SJCRH30 (cell line): ENCODE data around the gene DNAJB6. TPM values are rescaled to one million over a fixed set of nuclear protein-coding genes. Genes with fewer than 3 reads are reported as not detected.
A peak's percentile ranks its signal among the peaks of the same experiment; 100 is the strongest.

ENCODE experiments used
- DNase-seq, 2 experiments: peaks; one replicate each; pipeline ENCODE4 v3.0.0-alpha.2; 2015 to 2020
- H3K27ac ChIP-seq: fragments of 250-450 bp; sonication (Bioruptor Pico); 2 replicates; pipeline ENCODE4 v1.5.1; 2020; ENCODE audit warnings: mild to moderate bottlenecking, moderate library complexity
- H3K27me3 ChIP-seq: fragments of 250-450 bp; sonication (Bioruptor Pico); 2 replicates; pipeline ENCODE4 v1.5.1; 2020; ENCODE audit warnings: mild to moderate bottlenecking, moderate library complexity
- H3K36me3 ChIP-seq: fragments of 250-450 bp; sonication (Bioruptor Pico); 2 replicates; pipeline ENCODE4 v1.5.1; 2020; ENCODE audit warnings: mild to moderate bottlenecking, moderate library complexity
- H3K4me1 ChIP-seq: fragments of 250-450 bp; sonication (Bioruptor Pico); 2 replicates; pipeline ENCODE4 v1.5.1; 2020; ENCODE audit warnings: mild to moderate bottlenecking, moderate library complexity
- H3K4me3 ChIP-seq: fragments of 250-450 bp; sonication (Bioruptor Pico); 2 replicates; pipeline ENCODE4 v1.5.1; 2020; ENCODE audit warnings: mild to moderate bottlenecking, moderate library complexity
- H3K9me3 ChIP-seq: fragments of 250-450 bp; sonication (Bioruptor Pico); replicated peaks from 2 replicates; pipeline ENCODE4 v1.5.1; 2020; ENCODE audit warnings: mild to moderate bottlenecking, moderate library complexity
- total RNA-seq: library from RNA; depleted of rRNA; stranded (reverse); fragments of >200 nt; shearing (Covaris generic); gene quantifications from 2 replicates; pipeline ENCODE4 v1.2.3, GENCODE V29; 2014; rRNA removed

DNAJB6 gene
- total RNA-seq: 107 and 121 TPM in 2 replicates

GRCh38 chr7:157336383-157337315 lies at the start of gene DNAJB6:
DNAJB6 (plus strand) TSS chr7:157337004; CDS start chr7:157358573, 21,569 bp downstream.
- Histone ChIP-seq H3K27me3 (no peaks in the 10 kb centered on the region), H3K4me1 (peaks cover 9% of the 10 kb centered on the region), H3K27ac (peak within 1 kb of the TSS; percentile 71), H3K36me3 (peaks cover 9% of the 10 kb centered on the region), H3K9me3 (no peaks in the 10 kb centered on the region), H3K4me3 (peak within 1 kb of the TSS; percentile 92)
- peak; percentile 93 to 95 for DNase-seq

GRCh38 chr7:157291404-157292080 lies 45.3 kb upstream of the DNAJB6 start:
- H3K4me3 ChIP-seq: no peak overlapping the region
- H3K27ac ChIP-seq: no peak overlapping the region
- H3K27me3 ChIP-seq: no peaks in the 10 kb centered on the region
- H3K9me3 ChIP-seq: no peaks in the 10 kb centered on the region
- no peaks in the 10 kb centered on the region for H3K36me3 ChIP-seq
- no peaks in the 10 kb centered on the region for H3K4me1 ChIP-seq
- DNase-seq: no peak

DNA sequence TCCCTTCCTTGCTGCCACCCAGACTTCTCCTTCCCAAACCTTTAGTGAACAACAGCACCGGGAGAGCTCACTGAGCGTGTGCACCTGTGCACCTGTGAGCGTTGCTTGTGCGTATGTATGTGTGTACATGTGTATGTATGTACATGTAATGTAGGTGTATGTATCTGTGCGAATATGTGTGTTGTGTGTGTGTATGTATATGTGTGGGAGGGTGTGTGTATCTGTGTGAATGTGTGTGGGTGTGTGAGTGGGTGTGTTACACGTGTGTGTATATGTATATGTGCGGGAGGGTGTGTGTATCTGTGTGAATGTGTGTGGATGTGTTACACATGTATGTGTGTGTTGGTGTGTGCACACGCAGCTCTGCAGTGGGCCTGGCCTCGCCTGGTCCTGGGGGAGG lies 44.5 kb upstream of the DNAJB6 start:
- H3K36me3 ChIP-seq: no peaks in the 10 kb centered on the region
- no peak for DNase-seq
- H3K27ac ChIP-seq: no peak overlapping the region
- no peaks in the 10 kb centered on the region for H3K27me3 ChIP-seq
- H3K4me3 ChIP-seq: no peak overlapping the region
- no peaks in the 10 kb centered on the region for H3K4me1 ChIP-seq
- no peaks in the 10 kb centered on the region for H3K9me3 ChIP-seq

DNA sequence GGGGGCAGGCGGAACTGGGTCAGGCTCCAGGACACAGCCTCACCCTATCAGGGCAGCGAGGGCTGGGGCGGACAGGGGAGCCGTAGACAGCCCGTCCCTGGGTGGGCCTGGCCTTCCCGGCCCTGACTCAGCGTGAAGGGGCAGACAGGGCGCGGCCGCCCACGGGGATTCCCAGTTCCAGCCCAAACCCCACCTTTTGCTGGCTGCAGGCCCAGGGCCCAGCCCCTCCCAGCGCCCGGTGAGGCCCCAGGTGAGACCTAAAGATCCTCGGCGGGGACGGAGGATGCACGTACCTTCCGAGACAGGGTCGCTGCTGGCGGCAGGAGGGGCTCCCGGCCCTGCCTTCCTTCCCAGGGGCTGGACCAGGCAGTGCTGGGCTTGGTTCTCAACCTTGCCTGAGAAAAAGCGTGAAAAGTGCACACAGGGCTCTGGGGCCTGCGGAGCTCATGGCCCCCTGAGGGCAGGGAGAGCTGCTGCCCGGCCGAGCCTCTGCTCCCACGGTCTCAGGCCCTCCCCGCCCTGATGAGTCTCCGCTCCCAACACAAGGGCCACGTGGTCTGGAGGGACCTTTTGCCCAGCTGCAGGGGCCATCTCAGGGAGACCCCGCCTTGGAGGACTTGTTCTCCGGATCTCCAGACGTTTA lies 43.9 kb upstream of the DNAJB6 start:
- H3K4me3 ChIP-seq: peak overlapping the region; percentile 30
- no peak for DNase-seq
- no peaks in the 10 kb centered on the region for H3K36me3 ChIP-seq
- H3K9me3 ChIP-seq: no peaks in the 10 kb centered on the region
- H3K27me3 ChIP-seq: no peaks in the 10 kb centered on the region
- H3K4me1 ChIP-seq: no peaks in the 10 kb centered on the region
- no peak overlapping the region for H3K27ac ChIP-seq

GRCh38 chr7:157293413-157293788 lies 43.4 kb upstream of the DNAJB6 start:
- DNase-seq: no peak
- no peak overlapping the region for H3K4me3 ChIP-seq
- H3K9me3 ChIP-seq: no peaks in the 10 kb centered on the region
- no peak overlapping the region for H3K27ac ChIP-seq
- H3K36me3 ChIP-seq: no peaks in the 10 kb centered on the region
- H3K4me1 ChIP-seq: no peaks in the 10 kb centered on the region
- H3K27me3 ChIP-seq: no peaks in the 10 kb centered on the region

DNA sequence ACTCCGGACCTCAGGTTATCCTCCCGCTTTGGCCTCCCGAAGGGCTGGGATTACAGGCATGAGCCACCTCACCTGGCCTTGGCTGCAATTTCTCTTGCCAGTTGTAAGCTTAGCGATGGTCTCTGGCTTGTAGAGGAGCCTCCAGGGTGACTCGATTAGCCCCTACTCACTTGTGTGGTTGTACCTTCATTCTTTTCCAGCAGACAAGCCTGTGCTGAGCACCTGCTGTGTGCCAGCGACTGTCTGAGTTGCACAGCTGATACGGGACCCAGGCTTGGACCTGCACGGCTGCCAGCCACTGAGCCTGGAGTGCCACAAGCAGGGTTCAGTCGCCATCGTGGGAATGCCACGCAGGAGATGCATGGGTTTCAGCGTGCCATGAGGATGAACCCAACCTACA lies 42.0 kb upstream of the DNAJB6 start:
- Histone ChIP-seq H3K4me3 (no peak overlapping the region), H3K27ac (no peak overlapping the region), H3K27me3 (no peaks in the 10 kb centered on the region), H3K9me3 (no peaks in the 10 kb centered on the region), H3K4me1 (no peaks in the 10 kb centered on the region), H3K36me3 (no peaks in the 10 kb centered on the region)
- DNase-seq: no peak

- no peaks in the 10 kb centered on the region for H3K27me3 ChIP-seq
Measured at GRCh38 chr7:157295338-157295737, 41.5 kb upstream of the DNAJB6 start.

DNA sequence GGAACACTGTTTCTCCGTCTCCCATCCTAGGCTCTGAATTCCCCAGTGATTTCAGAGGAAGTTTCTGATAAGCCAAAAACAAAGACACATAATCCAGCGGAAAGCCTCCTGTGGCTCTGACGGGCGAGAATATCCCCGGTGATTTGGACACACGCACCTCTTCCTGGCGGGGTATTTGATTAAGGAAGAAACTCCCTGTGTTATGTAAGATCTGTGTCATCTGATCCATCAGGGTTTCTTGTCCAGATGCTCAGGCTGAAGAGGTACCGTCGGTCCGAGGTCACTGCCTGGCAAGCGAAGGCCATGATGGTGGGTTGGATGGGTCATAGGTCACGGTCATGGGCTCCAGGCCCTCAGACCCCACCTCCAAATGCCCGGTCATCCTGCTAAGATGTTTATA lies 39.6 kb upstream of the DNAJB6 start:
- H3K27me3 ChIP-seq: no peaks in the 10 kb centered on the region
- no peak overlapping the region for H3K4me3 ChIP-seq
- no peak for DNase-seq
- H3K9me3 ChIP-seq: no peaks in the 10 kb centered on the region
- H3K4me1 ChIP-seq: peaks cover under 1% of the 10 kb centered on the region; the same call in 1 of the 2 replicates
- H3K36me3 ChIP-seq: no peaks in the 10 kb centered on the region
- H3K27ac ChIP-seq: no peak overlapping the region

More at GRCh38 chr7:157295338-157295737, 41.5 kb upstream of the DNAJB6 start:
- H3K9me3 ChIP-seq: no peaks in the 10 kb centered on the region
- no peak for DNase-seq
- H3K27ac ChIP-seq: no peak overlapping the region
- no peaks in the 10 kb centered on the region for H3K4me1 ChIP-seq
- H3K4me3 ChIP-seq: no peak overlapping the region
- no peaks in the 10 kb centered on the region for H3K36me3 ChIP-seq

DNA sequence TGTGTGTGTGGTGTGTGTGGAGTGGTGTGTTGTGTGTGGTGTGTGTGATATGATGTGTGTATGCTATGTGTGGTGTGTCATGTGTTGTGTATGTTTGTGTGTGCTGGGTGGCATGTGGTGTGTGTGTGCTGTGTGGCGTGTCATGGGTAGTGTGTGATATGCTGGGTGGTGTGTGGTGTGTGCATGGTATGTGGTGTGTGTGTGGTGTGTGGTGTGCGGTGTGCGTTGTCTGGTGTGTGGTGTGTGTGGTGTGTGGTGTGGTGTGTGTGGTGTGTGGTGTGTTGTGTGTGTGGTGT lies 37.5 kb upstream of the DNAJB6 start:
- no peak for DNase-seq
- H3K4me1 ChIP-seq: peaks cover 7% of the 10 kb centered on the region; the same call in 1 of the 2 replicates
- no peaks in the 10 kb centered on the region for H3K36me3 ChIP-seq
- no peaks in the 10 kb centered on the region for H3K9me3 ChIP-seq
- H3K27ac ChIP-seq: no peak overlapping the region
- no peak overlapping the region for H3K4me3 ChIP-seq
- no peaks in the 10 kb centered on the region for H3K27me3 ChIP-seq

DNA sequence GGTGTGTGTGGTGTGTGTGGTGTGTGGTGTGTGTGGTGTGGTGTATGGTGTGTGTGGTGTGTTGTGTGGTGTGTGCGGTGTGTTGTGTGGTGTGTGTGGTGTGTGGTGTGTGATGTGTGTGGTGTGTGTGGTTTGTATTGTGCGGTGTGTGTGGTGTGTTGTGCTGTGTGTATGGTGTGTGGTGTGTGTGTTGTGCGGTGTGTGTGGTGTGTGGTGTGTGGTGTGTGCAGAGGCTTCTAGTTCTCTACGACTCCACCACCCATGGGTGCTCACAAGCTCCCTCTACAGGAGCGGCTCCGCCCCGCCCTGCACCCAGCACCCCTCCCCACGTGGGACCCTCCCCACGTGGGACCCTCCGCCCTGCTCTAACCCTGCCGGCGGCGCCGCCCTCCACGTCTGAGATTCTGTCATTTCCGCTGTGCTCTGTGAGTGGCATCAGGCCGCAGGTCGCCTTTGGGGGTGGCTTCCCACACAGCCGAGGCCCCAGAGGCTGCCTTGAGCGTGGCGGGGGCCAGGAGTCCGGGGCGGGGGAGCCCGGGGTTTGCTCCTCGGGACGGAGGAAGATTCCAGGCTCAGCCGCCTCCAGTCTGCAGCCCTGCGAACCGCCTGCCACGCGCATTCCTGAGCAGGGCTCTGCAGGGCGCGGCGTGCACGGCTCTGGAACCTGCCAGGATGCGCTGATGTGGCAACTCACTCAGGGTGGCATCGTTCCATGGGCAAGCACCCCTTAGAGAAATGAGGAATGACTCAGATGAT lies 37.0 kb upstream of the DNAJB6 start:
- Histone ChIP-seq H3K4me1 (peaks cover 7% of the 10 kb centered on the region; the same call in 1 of the 2 replicates), H3K27me3 (no peaks in the 10 kb centered on the region), H3K36me3 (no peaks in the 10 kb centered on the region), H3K4me3 (no peak overlapping the region), H3K27ac (no peak overlapping the region), H3K9me3 (no peaks in the 10 kb centered on the region)
- no peak for DNase-seq

DNA sequence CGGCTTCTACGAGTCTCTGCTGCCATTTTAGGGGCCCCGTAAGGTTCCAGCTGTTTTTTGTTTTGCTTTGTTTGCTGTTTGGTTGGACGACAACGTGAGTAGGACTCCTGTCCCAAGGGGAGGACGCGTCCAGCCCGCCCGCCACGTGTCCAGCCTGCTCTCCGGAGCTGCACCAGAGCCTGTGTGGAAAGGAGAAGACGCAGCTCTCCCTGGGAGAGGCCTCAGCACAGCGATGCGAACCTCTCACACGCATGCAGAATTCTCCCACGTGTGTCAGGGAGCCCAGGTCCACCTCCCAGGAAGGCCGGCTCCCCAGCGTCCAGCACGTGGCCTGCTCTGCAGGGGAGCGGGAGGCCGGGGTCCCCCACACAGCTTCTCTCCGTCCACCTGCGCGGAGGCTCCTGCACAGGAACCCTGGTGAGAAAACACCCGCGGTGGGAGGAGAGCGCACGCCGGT lies 36.4 kb upstream of the DNAJB6 start:
- no peaks in the 10 kb centered on the region for H3K9me3 ChIP-seq
- H3K4me1 ChIP-seq: peaks cover 7% of the 10 kb centered on the region; the same call in 1 of the 2 replicates
- no peak overlapping the region for H3K27ac ChIP-seq
- DNase-seq: no peak
- no peaks in the 10 kb centered on the region for H3K36me3 ChIP-seq
- H3K27me3 ChIP-seq: no peaks in the 10 kb centered on the region
- no peak overlapping the region for H3K4me3 ChIP-seq

DNA sequence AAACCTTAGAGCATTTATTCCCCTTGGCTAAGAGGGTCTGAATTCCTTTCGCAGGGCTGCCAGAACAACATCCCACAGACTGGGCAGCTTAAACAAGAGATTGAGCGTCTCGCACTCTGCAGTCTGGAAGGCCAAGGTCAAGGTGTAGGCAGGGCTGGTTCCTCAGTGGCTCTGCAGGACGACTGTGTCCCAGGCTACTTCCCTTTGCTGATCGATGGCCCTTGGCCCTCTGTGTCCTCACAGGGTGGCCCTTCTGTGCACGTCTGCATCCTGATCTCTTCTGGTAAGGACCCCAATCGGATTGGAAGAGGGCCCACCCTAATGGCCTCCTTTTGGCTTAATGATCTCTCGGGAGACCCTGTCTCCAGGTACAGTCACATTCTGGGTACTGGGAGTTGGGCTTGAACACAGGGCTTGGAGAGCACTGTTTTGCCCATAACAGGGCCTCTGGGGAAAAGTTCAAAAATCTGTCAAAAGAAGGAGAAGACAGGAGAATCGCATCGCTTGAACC lies 35.1 kb upstream of the DNAJB6 start:
- peaks cover 7% of the 10 kb centered on the region; the same call in 1 of the 2 replicates for H3K4me1 ChIP-seq

DNA sequence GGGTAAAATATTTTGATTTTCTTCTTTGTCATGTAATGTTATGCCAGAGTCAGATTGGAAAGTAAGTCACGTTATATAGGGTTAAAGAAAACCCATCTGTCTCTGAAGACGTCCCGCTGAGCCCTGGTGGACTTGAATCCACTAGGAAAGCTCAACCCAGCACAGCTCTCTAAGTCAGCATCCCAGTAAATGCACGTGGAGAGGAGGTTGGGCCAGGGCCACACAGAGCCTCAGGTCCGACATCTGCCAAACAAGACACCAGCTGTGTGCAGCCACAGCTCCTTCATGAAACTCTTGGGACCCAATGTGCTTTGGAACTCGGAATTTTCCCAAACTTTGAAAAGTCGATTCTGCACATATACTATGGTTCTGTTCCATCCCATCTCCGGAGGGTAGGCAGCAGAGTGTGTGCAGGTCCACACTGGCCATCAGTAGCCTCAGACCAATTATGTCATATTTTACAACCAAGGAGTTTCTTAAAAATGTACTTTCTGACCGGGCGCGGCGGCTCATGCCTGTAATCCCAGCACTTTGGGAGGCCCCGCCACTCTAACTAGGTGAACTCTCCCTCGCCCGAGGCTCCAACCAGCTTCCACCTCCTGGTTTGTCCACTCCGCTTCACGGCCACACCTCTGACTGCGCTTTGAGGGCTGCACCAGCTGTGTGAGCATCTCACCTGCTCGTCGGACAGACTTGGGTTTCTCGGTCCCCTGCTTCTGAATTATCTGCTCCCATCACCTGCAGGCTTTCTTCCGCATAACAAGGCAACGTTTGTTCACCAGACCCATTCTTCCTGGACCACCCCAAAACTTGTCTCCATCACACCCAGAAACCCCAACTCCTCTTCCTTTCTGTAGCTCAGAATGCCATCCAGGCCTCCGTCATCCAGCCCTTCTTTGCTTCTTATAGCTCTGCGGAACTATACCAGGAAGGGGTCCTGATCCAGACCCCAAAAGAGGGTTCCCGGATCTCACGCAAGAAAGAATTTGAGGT lies 29.7 kb upstream of the DNAJB6 start:
- H3K4me3 ChIP-seq: no peak overlapping the region
- no peaks in the 10 kb centered on the region for H3K27me3 ChIP-seq
- DNase-seq: no peak
- no peaks in the 10 kb centered on the region for H3K36me3 ChIP-seq
- H3K4me1 ChIP-seq: peaks cover 26% of the 10 kb centered on the region
- no peaks in the 10 kb centered on the region for H3K9me3 ChIP-seq
- H3K27ac ChIP-seq: no peak overlapping the region

More for the DNA sequence above, 35.1 kb upstream of the DNAJB6 start:
- no peaks in the 10 kb centered on the region for H3K9me3 ChIP-seq
- no peak overlapping the region for H3K27ac ChIP-seq
- no peaks in the 10 kb centered on the region for H3K27me3 ChIP-seq
- no peaks in the 10 kb centered on the region for H3K36me3 ChIP-seq
- H3K4me3 ChIP-seq: no peak overlapping the region
- no peak for DNase-seq
